ENCODE results near the gene BTNL2.
"Not testable (repeated sequence)": the region's sequence is repeated elsewhere in the genome, so short reads cannot be mapped to it uniquely, and the experiment has no call there.

Gene BTNL2

DNA sequence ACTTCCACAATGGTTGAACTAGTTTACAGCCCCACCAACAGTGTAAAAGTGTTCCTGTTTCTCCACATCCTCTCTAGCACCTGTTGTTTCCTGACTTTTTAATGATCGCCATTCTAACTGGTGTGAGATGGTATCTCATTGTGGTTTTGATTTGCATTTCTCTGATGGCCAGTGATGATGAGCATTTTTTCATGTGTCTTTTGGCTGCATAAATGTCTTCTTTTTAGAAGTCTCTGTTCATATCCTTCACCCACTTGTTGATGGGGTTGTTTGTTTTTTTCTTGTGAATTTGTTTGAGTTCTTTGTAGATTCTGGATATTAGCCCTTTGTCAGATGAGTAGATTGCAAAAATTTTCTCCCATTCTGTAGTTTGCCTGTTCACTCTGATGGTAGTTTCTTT is 47.8 kb downstream of the BTNL2 start:
- DNase-seq: not testable (repeated sequence)

DNA sequence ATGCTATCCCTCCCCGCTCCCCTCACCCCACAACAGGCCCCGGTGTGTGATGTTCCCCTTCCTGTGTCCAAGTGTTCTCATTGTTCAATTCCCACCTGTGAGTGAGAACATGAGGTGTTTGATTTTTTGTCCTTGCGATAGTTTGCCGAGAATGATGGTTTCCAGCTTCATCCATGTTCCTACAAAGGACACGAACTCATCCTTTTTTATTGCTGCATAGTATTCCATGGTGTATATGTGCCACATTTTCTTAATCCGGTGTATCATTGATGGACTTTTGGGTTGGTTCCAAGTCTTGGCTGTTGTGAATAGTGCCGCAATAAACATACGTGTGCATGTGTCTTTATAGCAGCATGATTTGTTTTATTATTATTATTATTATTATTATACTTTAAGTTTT is 48.4 kb downstream of the BTNL2 start:
- not testable (repeated sequence) for DNase-seq

DNA sequence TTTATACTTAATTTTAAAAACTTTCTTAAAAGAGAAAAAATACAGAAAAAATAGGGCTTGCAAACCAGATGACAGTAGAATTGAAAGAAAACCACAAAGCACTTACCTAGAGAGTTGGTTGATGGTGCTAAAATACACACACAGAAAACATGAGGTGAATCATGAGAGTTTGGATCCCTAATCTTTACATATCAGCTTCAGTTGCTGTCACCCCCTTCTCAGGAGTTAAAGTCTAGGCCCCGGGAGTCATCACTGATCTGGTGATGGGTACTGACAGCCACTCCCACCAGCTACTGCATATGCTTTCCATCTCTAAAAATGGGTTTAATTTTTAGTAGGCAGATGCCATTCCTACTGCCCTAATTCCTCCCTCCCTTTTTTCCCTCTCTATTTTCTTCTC is 52.0 kb downstream of the BTNL2 start:
- DNase-seq: no peak

DNA sequence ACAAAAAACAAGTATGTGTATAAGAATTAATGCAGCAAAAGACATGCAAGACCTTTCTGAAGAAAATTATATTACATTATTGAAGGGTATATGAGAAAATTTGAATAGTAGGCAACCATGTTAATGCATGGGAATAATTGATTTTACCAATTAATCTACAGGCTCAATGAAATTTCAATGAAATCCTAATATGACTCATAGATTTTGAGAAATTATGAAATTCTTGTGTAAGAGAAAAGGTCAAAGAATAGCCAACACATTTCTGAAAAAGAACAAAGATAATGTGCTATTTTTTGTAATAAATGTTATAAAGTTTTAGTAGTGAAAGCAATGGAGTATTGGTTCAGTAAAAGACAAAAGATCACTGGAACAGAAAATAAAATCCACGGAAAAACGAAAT is 53.6 kb downstream of the BTNL2 start:
- DNase-seq: no peak

Measured in CD4-positive, alpha-beta T cell treated with Interleukin-17A for 4 hours (primary cell).